GM12892 (cell line): ENCODE data around the gene ICE1.

ENCODE experiments used
- POLR2A ChIP-seq: IDR thresholded peaks from 2 replicates; pipeline ENCODE4 v1.6.1; 2011; ENCODE audit warnings: low read depth, low read length, control low read depth
- POLR2AphosphoS5 ChIP-seq: IDR thresholded peaks from 2 replicates; pipeline ENCODE4 v1.6.1; 2011; ENCODE audit warnings: low read depth, low read length, control low read depth
- TAF1 ChIP-seq: IDR thresholded peaks from 2 replicates; pipeline ENCODE4 v1.6.1; 2011; ENCODE audit warnings: low read depth, mild to moderate bottlenecking, control low read depth, low read length, borderline replicate concordance

- TF ChIP-seq TAF1 (no peak), POLR2A (no peak), POLR2AphosphoS5 (no peak)
Measured at GRCh38 chr5:5523066-5523505, 100.6 kb downstream of the ICE1 start.
